Panc1 (cell line): ENCODE data around the gene GLI1. TPM values are rescaled to one million over a fixed set of nuclear protein-coding genes. Genes with fewer than 3 reads are reported as not detected.
"Not testable (repeated sequence)": the region's sequence is repeated elsewhere in the genome, so short reads cannot be mapped to it uniquely, and the experiment has no call there.

Experiments used
- ATAC-seq: fragments of 200-7000 bp; cut with Tn5 transposase; 2 replicates; pipeline ENCODE4 v1.9.1; 2020; ENCODE audit warnings: mild to moderate bottlenecking, moderate library complexity
- Bru-seq: library from RNA; stranded (reverse); fragments of 400-500 nt; gene quantifications from one replicate; lab custom pipeline; 2021; lab: Mats Ljungman, UMichigan
- BruChase-seq, 2 experiments: library from RNA; stranded (reverse); fragments of 400-500 nt; gene quantifications; one replicate each; lab custom pipeline; 2021; lab: Mats Ljungman, UMichigan
- BruUV-seq: library from RNA; stranded (reverse); fragments of 400-500 nt; replicated peaks from 2 replicates; lab custom pipeline; 2021; lab: Mats Ljungman, UMichigan
- CTCF ChIA-PET: fragments of 300-600 bp; sonication (Branson Sonifier 250); formaldehyde crosslinking; loops from one replicate; lab custom pipeline; 2022; ENCODE audit warnings: antibody characterized with exemption; lab: Charles Lee
- POLR2A ChIA-PET: fragments of 300-600 bp; sonication (Branson Sonifier 250); formaldehyde crosslinking; loops from one replicate; lab custom pipeline; 2022; ENCODE audit warnings: antibody characterized with exemption; lab: Charles Lee
- DNase-seq: peaks from one replicate; pipeline ENCODE4 v3.0.0-alpha.2; 2010; ENCODE audit warnings: low read depth, low spot score
- H3K27ac ChIP-seq: 2 replicates; pipeline ENCODE4 v1.5.1; 2011; ENCODE audit warnings: mild to moderate bottlenecking, low read length, inconsistent platforms
- H3K27me3 ChIP-seq: fragments of 200-500 bp; sonication (Bioruptor generic); 2 replicates; pipeline ENCODE4 v1.6.0; 2014; ENCODE audit warnings: low read length, inconsistent platforms; ENCODE audit not compliant: control insufficient read depth, insufficient read depth
- H3K36me3 ChIP-seq: fragments of 200-500 bp; sonication (Bioruptor generic); 2 replicates; pipeline ENCODE4 v1.5.1; 2014; ENCODE audit warnings: inconsistent platforms, mild to moderate bottlenecking, low read length, moderate library complexity; ENCODE audit not compliant: control insufficient read depth, insufficient read depth
- H3K4me1 ChIP-seq: 2 replicates; pipeline ENCODE4 v1.5.1; 2011; ENCODE audit warnings: inconsistent platforms, mild to moderate bottlenecking, low read length, moderate library complexity; ENCODE audit not compliant: control insufficient read depth, insufficient read depth
- H3K4me3 ChIP-seq, 2 experiments: 2 replicates each; pipeline ENCODE4 v1.5.1; 2011 to 2012; ENCODE audit warnings: low read depth in 2 of 2, low read length in 2 of 2, mild to moderate bottlenecking in 2 of 2, inconsistent platforms in 1 of 2, moderate library complexity in 1 of 2
- H3K9me3 ChIP-seq: fragments of 200-500 bp; sonication (Bioruptor generic); 2 replicates; pipeline ENCODE4 v1.5.1; 2014; ENCODE audit warnings: low read depth, mild to moderate bottlenecking, inconsistent platforms, low read length, moderate library complexity; ENCODE audit not compliant: control insufficient read depth, insufficient read depth
- CTCF ChIP-seq: fragments of 450-650 bp; IDR thresholded peaks from 2 replicates; pipeline ENCODE4 v1.5.1; 2017; ENCODE audit warnings: mild to moderate bottlenecking
- POLR2AphosphoS5 ChIP-seq: IDR thresholded peaks from 2 replicates; pipeline ENCODE4 v1.6.1; 2012; ENCODE audit warnings: mild to moderate bottlenecking, low read depth, low read length, moderate library complexity
- REST ChIP-seq, 2 experiments: IDR thresholded peaks; 2 replicates each; pipeline ENCODE4 v1.6.1; 2011 to 2012; ENCODE audit warnings: low read depth in 2 of 2, control low read depth in 1 of 2, low read length in 1 of 2, mild to moderate bottlenecking in 1 of 2, moderate library complexity in 1 of 2; ENCODE audit not compliant: insufficient read depth in 1 of 2
- SIN3A ChIP-seq: IDR thresholded peaks from 2 replicates; pipeline ENCODE4 v1.6.1; 2012; ENCODE audit warnings: low read depth, mild to moderate bottlenecking, low read length, moderate library complexity, borderline replicate concordance; ENCODE audit not compliant: insufficient read depth
- TCF7L2 ChIP-seq: IDR thresholded peaks from 2 replicates; pipeline ENCODE4 v1.6.1; 2011; ENCODE audit warnings: mild to moderate bottlenecking, low read depth, low read length, inconsistent platforms
- in situ Hi-C: cut with HindIII; loops from 2 replicates; pipeline ENCODE4 v1.10.0; 2016; ENCODE audit warnings: low sequenced_read_pairs, low pct_unique_long_range_greater_than_20kb
- intact Hi-C: fragments of 100-400 bp; cut with micrococcal nuclease; formaldehyde crosslinking; loops from one replicate; pipeline ENCODE4 v1.10.0; 2022; ENCODE audit not compliant: unreplicated experiment
- long read RNA-seq: library from polyadenylated mRNA; unstranded; transcript quantifications from one replicate; pipeline ENCODE4 v2.0.0, GENCODE V29; 2021; ENCODE audit not compliant: unreplicated experiment
- polyA plus RNA-seq: library from polyadenylated mRNA; unstranded; fragments of >200 nt; gene quantifications from one replicate; pipeline ENCODE4 v1.2.1, GENCODE V29; 2012; ENCODE audit warnings: missing spikeins; ENCODE audit not compliant: insufficient read length
- total RNA-seq: library from RNA; stranded (reverse); gene quantifications from one replicate; pipeline ENCODE4 v1.2.1, GENCODE V29; 2021; ENCODE audit not compliant: unreplicated experiment

The GLI1 gene
- 6.5 TPM for total RNA-seq
- 7.7 TPM for polyA plus RNA-seq
- Bru-seq, nascent RNA, result percentile 38 among the genes with signal in this experiment
- percentile 43 among the genes with signal in this experiment for BruChase-seq, experiment 1, labeled RNA remaining after a 2-hour chase
- BruChase-seq, experiment 2, labeled RNA remaining after a 6-hour chase, result percentile 44 among the genes with signal in this experiment
- long read RNA-seq, partial matches to known transcripts, result 1 of 3 reads
- long read RNA-seq, other reads (novel, unspliced or antisense), result 2 of 3 reads

- intact Hi-C loops (loop anchor here (5.0 kb wide), 1 partner anchor 162 kb away; no protein-coding TSS in a partner anchor), in situ Hi-C loops (no loop called here)
- no peak for TF ChIP-seq CTCF
- TF ChIP-seq TCF7L2, result no peak
- TF ChIP-seq SIN3A, result no peak
- TF ChIP-seq POLR2AphosphoS5, result no peak
- TF ChIP-seq REST (IDR thresholded peaks at IDR 0.05; ENCODE audit: insufficient read depth in 1 of 2, low read depth in 2 of 2, low read length in 1 of 2), result no peak
- peak within 1 kb of the TSS; percentile 72 to 73 for H3K4me3 ChIP-seq
- H3K9me3 ChIP-seq, result no peaks in the 10 kb centered on the region
- BruUV-seq, result no TSS peak
- H3K27ac ChIP-seq, result peak within 1 kb of the TSS; percentile 89
- ChIA-PET CTCF (interaction anchor here (0.6 to 1.1 kb wide), 3 partner anchors 30 to 178 kb away, joined by 3 to 8 read pairs (median 5); no protein-coding TSS in a partner anchor), POLR2A (no interaction called here)
- peaks cover 15% of the 10 kb centered on the region for H3K4me1 ChIP-seq
- no peaks in the 10 kb centered on the region for H3K36me3 ChIP-seq
- ATAC-seq, result no peak
- no peaks in the 10 kb centered on the region for H3K27me3 ChIP-seq
- DNase-seq, result no peak
These were observed at the start of gene GLI1 for GRCh38 chr12:57459750-57460467. Gene GLI1 (plus strand): TSS chr12:57459785. CDS start chr12:57463692, 3,907 bp downstream.

GRCh38 chr12:57410534-57410933 is 49.1 kb upstream of the GLI1 start:
- CTCF ChIA-PET, result interaction anchor here (0.6 kb wide), 1 partner anchor 12 kb away, joined by 11 read pairs; no protein-coding TSS in a partner anchor
- DNase-seq (no peak), ATAC-seq (no peak)
- Histone ChIP-seq H3K4me3 (no peak overlapping the region), H3K36me3 (no peaks in the 10 kb centered on the region), H3K9me3 (no peaks in the 10 kb centered on the region), H3K4me1 (no peaks in the 10 kb centered on the region), H3K27ac (no peak overlapping the region), H3K27me3 (no peaks in the 10 kb centered on the region)
- in situ Hi-C loops (no loop called here), intact Hi-C loops (no loop called here)
- TF ChIP-seq REST (IDR thresholded peaks at IDR 0.05; ENCODE audit: insufficient read depth in 1 of 2, low read depth in 2 of 2, low read length in 1 of 2) (no peak), CTCF (no peak), TCF7L2 (no peak), POLR2AphosphoS5 (no peak), SIN3A (no peak)
- no TSS peak for BruUV-seq
- POLR2A ChIA-PET, result interaction anchor here (0.6 kb wide), 3 partner anchors 23 to 337 kb away, joined by 4 to 8 read pairs (median 5); no protein-coding TSS in a partner anchor

GRCh38 chr12:57414160-57414559 is 45.4 kb upstream of the GLI1 start:
- H3K4me1 ChIP-seq, H3K27me3 ChIP-seq, in situ Hi-C loops, DNase-seq, ATAC-seq, intact Hi-C loops, H3K27ac ChIP-seq, BruUV-seq, H3K9me3 ChIP-seq, H3K4me3 ChIP-seq, H3K36me3 ChIP-seq: not testable (repeated sequence)
- POLR2A ChIA-PET, result interaction anchor here (0.7 kb wide), 1 partner anchor 16 kb away, joined by 7 read pairs; no protein-coding TSS in a partner anchor
- CTCF ChIA-PET, result interaction anchor here (0.7 kb wide), 1 partner anchor 619 kb away, joined by 13 read pairs; no protein-coding TSS in a partner anchor
